Mesenteric fat pad (tissue), 1 donor: ENCODE measurements around the gene VCP. TPM values are rescaled to one million over a fixed set of nuclear protein-coding genes. Genes with fewer than 3 reads are reported as not detected.
"Not testable (repeated sequence)": the region's sequence is repeated elsewhere in the genome, so short reads cannot be mapped to it uniquely, and the experiment has no call there.

Source experiments
- DNase-seq: peaks from one replicate; pipeline ENCODE4 v3.0.0-alpha.2; 2020; ENCODE audit warnings: low spot score
- total RNA-seq: library from RNA; stranded (reverse); fragmentation: NEBNext Ultra II Directional; extraction: Animal tissue kit (Norgen Biotek cat#: 25700); gene quantifications from one replicate; pipeline ENCODE4 v1.2.1, GENCODE V29; 2021
- donor health status: DM: yes; HTN: yes; CAD: no.

Gene VCP
- total RNA-seq, 1 donor from 2014 or later, result 280 TPM

DNA sequence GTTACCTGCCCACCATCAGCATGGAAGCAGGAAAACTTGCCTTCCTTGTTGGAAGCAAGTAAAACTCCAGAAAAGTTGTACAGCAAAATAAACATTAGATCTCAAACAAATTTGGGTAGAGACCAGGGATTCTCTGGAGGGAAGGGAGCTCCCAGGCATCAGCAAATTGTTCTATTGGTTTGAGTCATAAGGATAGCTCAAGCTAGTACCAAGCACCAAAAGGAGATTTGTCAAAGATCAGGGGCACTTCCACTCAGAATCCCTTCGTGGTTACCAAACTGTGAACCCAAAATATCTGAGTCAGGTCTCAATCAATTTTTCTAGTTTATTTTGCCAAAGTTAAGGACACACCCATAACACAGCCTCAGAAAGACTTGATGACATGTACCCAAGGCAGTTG, 45.1 kb downstream of the VCP start:
- no peak for DNase-seq

DNA sequence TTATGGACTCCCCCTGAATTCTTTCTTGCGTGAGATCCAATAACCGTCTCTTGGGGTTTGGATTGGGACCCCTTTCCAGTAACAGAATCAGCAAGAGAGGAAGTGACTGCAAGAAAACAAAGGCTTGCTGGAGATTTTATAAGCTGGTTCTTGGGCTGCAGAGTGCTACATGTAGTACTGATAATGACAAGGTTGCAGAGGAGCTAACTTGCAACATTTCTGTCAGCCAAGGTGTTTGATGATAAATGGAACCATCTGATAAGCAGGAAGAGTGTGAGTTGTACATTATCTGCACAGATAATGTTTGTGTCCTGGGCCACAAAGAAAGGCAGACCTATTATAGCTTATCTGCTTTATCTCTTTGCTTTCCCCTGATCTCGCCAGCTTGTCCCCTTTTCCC, 45.8 kb downstream of the VCP start:
- DNase-seq, result no peak

DNA sequence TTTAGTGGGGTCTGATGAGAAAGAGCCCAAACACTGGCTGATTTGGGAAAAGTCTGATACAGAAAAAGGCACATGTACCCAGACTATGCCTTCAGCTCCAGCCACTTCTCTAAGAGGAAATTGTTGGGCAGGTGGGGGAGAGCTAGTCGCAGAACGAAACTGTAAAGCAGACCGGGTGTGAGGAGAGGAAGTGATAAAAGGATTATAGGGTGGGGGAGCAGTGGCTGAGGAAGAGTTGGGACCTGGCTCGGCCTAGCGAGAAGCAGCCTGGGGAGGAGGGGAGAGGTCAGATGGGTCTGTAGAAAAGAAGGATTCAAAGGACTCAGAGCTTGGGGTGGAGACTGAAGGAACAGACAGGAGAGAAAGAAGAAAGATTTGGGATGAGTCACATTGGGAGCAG, 49.0 kb downstream of the VCP start:
- not testable (repeated sequence) for DNase-seq

DNA sequence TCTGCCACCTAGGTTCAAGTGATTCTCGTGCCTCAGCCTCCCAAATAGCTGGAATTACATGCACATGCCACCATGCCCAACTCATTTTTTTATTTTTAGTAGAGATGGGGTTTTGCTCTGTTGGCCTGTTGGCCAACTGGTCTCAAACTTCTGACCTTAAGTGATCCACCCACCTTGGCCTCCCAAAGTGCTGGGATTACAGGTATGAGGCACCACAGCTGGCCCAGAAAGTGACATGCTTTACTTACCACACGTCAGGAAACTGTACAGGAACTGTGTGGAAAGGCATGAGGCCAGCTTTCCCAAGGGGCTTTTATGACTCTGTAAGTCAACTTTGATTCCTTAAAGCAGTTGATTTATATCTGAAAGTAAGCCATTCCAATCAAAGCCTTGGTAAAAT, 57.9 kb downstream of the VCP start:
- DNase-seq, result no peak

DNA sequence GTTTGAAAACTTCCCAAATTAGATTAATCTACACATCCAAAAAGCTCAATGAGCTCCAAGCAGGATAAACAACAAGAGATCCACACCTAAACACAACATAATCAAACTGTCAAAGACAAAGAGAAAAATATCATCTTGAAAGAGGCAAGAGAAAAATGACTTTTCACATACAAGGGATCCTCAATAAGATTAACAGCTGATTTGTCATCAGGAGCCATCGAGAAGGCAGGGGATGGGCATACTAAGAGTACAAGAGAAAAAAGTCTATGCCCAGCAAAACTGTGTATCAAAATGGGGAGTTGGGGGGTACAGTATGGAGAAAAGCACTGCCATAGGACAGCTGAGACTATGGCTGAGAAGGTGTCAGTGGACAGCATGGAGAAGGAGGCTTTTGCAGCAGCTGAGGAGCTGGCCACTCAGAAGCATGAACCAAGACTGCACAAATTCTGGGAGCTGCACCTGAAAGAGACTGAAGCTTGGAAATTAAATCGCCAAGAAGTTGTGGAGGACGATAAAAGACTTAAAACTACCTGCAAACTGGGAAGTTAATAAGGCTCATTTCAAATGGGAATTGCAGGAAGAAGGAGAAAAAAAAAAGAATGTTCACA, 62.0 kb downstream of the VCP start:
- no peak for DNase-seq

Other genes with a start within 250 kb of the VCP start
- 0.39 TPM for gene PHF24, start 114.3 kb downstream of the VCP start, total RNA-seq
- 8.0 TPM for gene DNAJB5, start 82.9 kb downstream of the VCP start, total RNA-seq
- gene FANCG, start 7.3 kb upstream of the VCP start, total RNA-seq, result 11.3 TPM
- gene PIGO, start 24.0 kb upstream of the VCP start, total RNA-seq, result 15.2 TPM
- gene STOML2, start 30.5 kb upstream of the VCP start, total RNA-seq, result 95.4 TPM
- gene ATOSB, start 43.2 kb upstream of the VCP start, total RNA-seq, result 27.7 TPM
- 29.0 TPM for gene UNC13B, start 89.4 kb upstream of the VCP start, total RNA-seq